ENCODE data around the gene APOBEC3H.

DNA sequence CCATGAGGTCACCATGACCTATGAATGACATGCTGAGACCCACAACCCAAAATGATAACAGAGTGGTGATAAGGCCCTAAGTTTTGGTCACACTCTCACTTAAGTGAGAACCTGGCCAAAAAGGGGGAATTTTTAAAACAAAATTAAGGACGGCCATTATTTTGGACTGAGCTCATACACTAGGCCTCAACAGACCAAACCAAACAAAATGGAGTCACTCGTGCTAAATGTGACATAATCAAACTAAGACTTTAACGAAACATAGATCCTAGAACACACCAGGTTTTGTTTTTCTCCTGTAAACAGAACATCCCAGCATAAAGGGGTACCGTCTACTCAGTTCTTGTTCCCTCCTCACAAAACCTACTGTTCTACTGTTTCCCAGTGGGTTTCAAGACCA lies 11.4 kb downstream of the APOBEC3H start:
- no peak for TF ChIP-seq POLR2A (IDR thresholded peaks at IDR 0.05; ENCODE audit: low read length)
- no peak for TF ChIP-seq GATA1 (IDR thresholded peaks at IDR 0.05; ENCODE audit: low read depth, low read length)
